MM.1S (cell line): Measurements from ENCODE around the gene PRKCD.
A peak's percentile ranks its signal among the peaks of the same experiment; 100 is the strongest.

Experiments used
- DNase-seq: peaks from one replicate; pipeline ENCODE4 v3.0.0-alpha.2; 2015
- H2AFZ ChIP-seq: fragments of 300-600 bp; sonication (generic); 2 replicates; pipeline ENCODE4 v1.6.0; 2016; ENCODE audit warnings: antibody characterized with exemption, low read length
- H3F3A ChIP-seq: fragments of 300-600 bp; sonication (generic); 2 replicates; pipeline ENCODE4 v1.6.1; 2016; ENCODE audit warnings: mild to moderate bottlenecking, antibody characterized with exemption, low read length, moderate library complexity, mixed read lengths; ENCODE audit not compliant: insufficient read depth
- H3K27ac ChIP-seq: fragments of 300-600 bp; sonication (generic); 2 replicates; pipeline ENCODE4 v1.5.1; 2016; ENCODE audit warnings: mild to moderate bottlenecking, low read length
- H3K27me3 ChIP-seq: fragments of 300-600 bp; sonication (generic); replicated peaks from 2 replicates; pipeline ENCODE4 v1.6.0; 2016; ENCODE audit warnings: low read length; ENCODE audit not compliant: insufficient read depth
- H3K36me3 ChIP-seq: fragments of 300-600 bp; sonication (generic); replicated peaks from 2 replicates; pipeline ENCODE4 v1.6.1; 2016; ENCODE audit warnings: mild to moderate bottlenecking, low read length, mixed read lengths; ENCODE audit not compliant: insufficient read depth
- H3K4me1 ChIP-seq: fragments of 300-600 bp; sonication (generic); 2 replicates; pipeline ENCODE4 v1.6.1; 2016; ENCODE audit warnings: low read length, mixed read lengths
- H3K4me2 ChIP-seq: fragments of 300-600 bp; sonication (generic); 2 replicates; pipeline ENCODE4 v1.6.0; 2016; ENCODE audit warnings: low read depth, low read length
- H3K4me3 ChIP-seq: fragments of 300-600 bp; sonication (generic); 2 replicates; pipeline ENCODE4 v1.5.1; 2016; ENCODE audit warnings: low read length, mixed read lengths
- H3K79me2 ChIP-seq: fragments of 300-600 bp; sonication (generic); 2 replicates; pipeline ENCODE4 v1.6.1; 2016; ENCODE audit warnings: mixed run types, low read length, mixed read lengths
- H3K9ac ChIP-seq: fragments of 300-600 bp; sonication (generic); 2 replicates; pipeline ENCODE4 v1.6.1; 2016; ENCODE audit warnings: low read length, mixed read lengths
- H3K9me2 ChIP-seq: fragments of 300-600 bp; sonication (generic); replicated peaks from 2 replicates; pipeline ENCODE4 v1.6.1; 2016; ENCODE audit warnings: mild to moderate bottlenecking, low read length, mixed read lengths; ENCODE audit not compliant: insufficient read depth
- H3K9me3 ChIP-seq: fragments of 300-600 bp; sonication (generic); replicated peaks from 2 replicates; pipeline ENCODE4 v1.6.1; 2016; ENCODE audit warnings: mild to moderate bottlenecking, low read length, mixed read lengths; ENCODE audit not compliant: insufficient read depth
- H4K20me1 ChIP-seq: fragments of 300-600 bp; sonication (generic); 2 replicates; pipeline ENCODE4 v1.6.1; 2016; ENCODE audit warnings: mild to moderate bottlenecking, low read length, moderate library complexity, mixed read lengths; ENCODE audit not compliant: insufficient read depth
- EZH2 ChIP-seq: fragments of 300-600 bp; sonication (generic); optimal IDR thresholded peaks from 2 replicates; pipeline ENCODE3; 2017; ENCODE audit warnings: low read depth, mild to moderate bottlenecking, antibody characterized with exemption, low read length, mixed read lengths
- EZH2phosphoT487 ChIP-seq: fragments of 300-600 bp; sonication (generic); IDR thresholded peaks from 2 replicates; pipeline ENCODE4 v1.6.1; 2018; ENCODE audit warnings: antibody characterized with exemption, low read length
- TF ChIP-seq, protein P1 (sequence below): fragments of 300-600 bp; sonication (generic); IDR thresholded peaks from 2 replicates; pipeline ENCODE4 v1.5.1; 2016; ENCODE audit warnings: antibody characterized with exemption, low read length, mixed read lengths

The PRKCD gene

DNA sequence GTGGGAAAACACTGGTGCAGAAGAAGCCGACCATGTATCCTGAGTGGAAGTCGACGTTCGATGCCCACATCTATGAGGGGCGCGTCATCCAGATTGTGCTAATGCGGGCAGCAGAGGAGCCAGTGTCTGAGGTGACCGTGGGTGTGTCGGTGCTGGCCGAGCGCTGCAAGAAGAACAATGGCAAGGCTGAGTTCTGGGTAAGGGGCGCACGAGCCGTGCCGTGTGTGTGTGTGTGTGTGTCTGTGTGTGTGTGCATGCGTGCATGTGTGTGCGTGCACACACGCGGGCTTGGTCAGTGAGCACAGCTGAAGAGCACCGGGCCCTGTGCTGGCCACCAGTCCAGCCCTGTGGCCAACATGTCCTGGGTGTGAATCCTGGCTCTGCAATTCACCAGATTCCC is 18.6 kb downstream of the PRKCD start:
- DNase-seq, result no peak
- peaks cover 20% of the 10 kb centered on the region for H3K4me1 ChIP-seq
- no peak overlapping the region for H2AFZ ChIP-seq
- H3K79me2 ChIP-seq, result peaks cover 20% of the 10 kb centered on the region
- no peak for TF ChIP-seq EZH2phosphoT487
- TF ChIP-seq EZH2, result no peak
- TF ChIP-seq, protein P1, sequence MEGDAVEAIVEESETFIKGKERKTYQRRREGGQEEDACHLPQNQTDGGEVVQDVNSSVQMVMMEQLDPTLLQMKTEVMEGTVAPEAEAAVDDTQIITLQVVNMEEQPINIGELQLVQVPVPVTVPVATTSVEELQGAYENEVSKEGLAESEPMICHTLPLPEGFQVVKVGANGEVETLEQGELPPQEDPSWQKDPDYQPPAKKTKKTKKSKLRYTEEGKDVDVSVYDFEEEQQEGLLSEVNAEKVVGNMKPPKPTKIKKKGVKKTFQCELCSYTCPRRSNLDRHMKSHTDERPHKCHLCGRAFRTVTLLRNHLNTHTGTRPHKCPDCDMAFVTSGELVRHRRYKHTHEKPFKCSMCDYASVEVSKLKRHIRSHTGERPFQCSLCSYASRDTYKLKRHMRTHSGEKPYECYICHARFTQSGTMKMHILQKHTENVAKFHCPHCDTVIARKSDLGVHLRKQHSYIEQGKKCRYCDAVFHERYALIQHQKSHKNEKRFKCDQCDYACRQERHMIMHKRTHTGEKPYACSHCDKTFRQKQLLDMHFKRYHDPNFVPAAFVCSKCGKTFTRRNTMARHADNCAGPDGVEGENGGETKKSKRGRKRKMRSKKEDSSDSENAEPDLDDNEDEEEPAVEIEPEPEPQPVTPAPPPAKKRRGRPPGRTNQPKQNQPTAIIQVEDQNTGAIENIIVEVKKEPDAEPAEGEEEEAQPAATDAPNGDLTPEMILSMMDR, result no peak
- H3K36me3 ChIP-seq, result no peaks in the 10 kb centered on the region
- H3K9me2 ChIP-seq, result no peaks in the 10 kb centered on the region
- no peaks in the 10 kb centered on the region for H3K9me3 ChIP-seq
- no peak overlapping the region for H3K4me2 ChIP-seq
- H3F3A ChIP-seq, result no peaks in the 10 kb centered on the region
- no peaks in the 10 kb centered on the region for H4K20me1 ChIP-seq
- H3K27me3 ChIP-seq, result no peaks in the 10 kb centered on the region
- H3K27ac ChIP-seq, result no peak overlapping the region
- no peak overlapping the region for H3K9ac ChIP-seq
- H3K4me3 ChIP-seq, result no peak overlapping the region

- H3F3A ChIP-seq, result no peaks in the 10 kb centered on the region
- DNase-seq, result no peak
- H3K9me2 ChIP-seq, result no peaks in the 10 kb centered on the region
- H3K9ac ChIP-seq, result no peak overlapping the region
- no peak overlapping the region for H3K27ac ChIP-seq
- no peaks in the 10 kb centered on the region for H4K20me1 ChIP-seq
- H3K36me3 ChIP-seq, result no peaks in the 10 kb centered on the region
- no peaks in the 10 kb centered on the region for H3K9me3 ChIP-seq
- H2AFZ ChIP-seq, result no peak overlapping the region
- H3K27me3 ChIP-seq, result no peaks in the 10 kb centered on the region
- TF ChIP-seq, protein P1, result no peak
- TF ChIP-seq EZH2 (no peak), EZH2phosphoT487 (no peak)
- H3K4me2 ChIP-seq, result peak overlapping the region; percentile 32; the same call in 1 of the 2 replicates
- no peak overlapping the region for H3K4me3 ChIP-seq
- peaks cover 12% of the 10 kb centered on the region for H3K79me2 ChIP-seq
- peaks cover 12% of the 10 kb centered on the region for H3K4me1 ChIP-seq
These were observed 19.5 kb downstream of the PRKCD start for GRCh38 chr3:53180305-53181023.

DNA sequence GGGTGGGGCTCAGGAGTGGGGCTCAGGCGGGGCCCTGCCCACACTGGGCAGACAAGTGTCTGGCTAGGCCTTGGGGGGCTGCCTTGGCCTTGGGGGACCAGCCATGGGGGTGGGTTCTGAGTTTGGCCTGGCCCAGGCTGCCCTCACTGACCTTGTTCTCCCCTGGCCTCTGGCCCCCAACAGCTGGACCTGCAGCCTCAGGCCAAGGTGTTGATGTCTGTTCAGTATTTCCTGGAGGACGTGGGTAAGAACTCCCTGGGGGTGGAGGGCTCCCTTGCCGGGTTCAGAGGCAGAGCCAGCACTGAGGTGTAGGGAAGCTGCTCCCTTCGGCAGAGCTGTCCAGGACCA is 20.0 kb downstream of the PRKCD start:
- H3K36me3 ChIP-seq, result no peaks in the 10 kb centered on the region
- H3K4me3 ChIP-seq, result no peak overlapping the region
- H3K9me3 ChIP-seq, result no peaks in the 10 kb centered on the region
- H3K9me2 ChIP-seq, result no peaks in the 10 kb centered on the region
- peaks cover 12% of the 10 kb centered on the region for H3K4me1 ChIP-seq
- H3K9ac ChIP-seq, result no peak overlapping the region
- TF ChIP-seq, protein P1, result no peak
- no peak for TF ChIP-seq EZH2phosphoT487
- no peak for TF ChIP-seq EZH2
- DNase-seq, result no peak
- no peak overlapping the region for H3K27ac ChIP-seq
- no peak overlapping the region for H2AFZ ChIP-seq
- H3K4me2 ChIP-seq, result no peak overlapping the region
- no peaks in the 10 kb centered on the region for H3K27me3 ChIP-seq
- peaks cover 6% of the 10 kb centered on the region for H3K79me2 ChIP-seq
- H4K20me1 ChIP-seq, result no peaks in the 10 kb centered on the region
- H3F3A ChIP-seq, result no peaks in the 10 kb centered on the region
